ENCODE data around the gene TMEM26. TPM values are rescaled to one million over a fixed set of nuclear protein-coding genes. Genes with fewer than 3 reads are reported as not detected.

The TMEM26 gene
- total and polyA plus RNA-seq, 8 donors: 0.03 to 7.0 (median 0.15) TPM; not detected in 3

GRCh38 chr10:61439058-61439609, 14.0 kb downstream of the TMEM26 start:
- no peaks in the 10 kb centered on the region for H3K36me3 ChIP-seq
- no peak overlapping the region for H3K27ac ChIP-seq
- TF ChIP-seq EP300 (IDR thresholded peaks at IDR 0.05) (no peak), POLR2A (IDR thresholded peaks at IDR 0.05) (no peak), POLR2AphosphoS5 (IDR thresholded peaks at IDR 0.05) (no peak), CTCF (IDR thresholded peaks at IDR 0.05) (no peak)
- intact Hi-C loops (cut with DNase I; ENCODE audit: low total_unique reads): no loop called here
- H3K4me1 ChIP-seq: no peaks in the 10 kb centered on the region
- no peak for DNase-seq
- H3K27me3 ChIP-seq: no peaks in the 10 kb centered on the region
- no peaks in the 10 kb centered on the region for H3K9me3 ChIP-seq
- H3K4me3 ChIP-seq: no peak overlapping the region
- WGBS, 5 donors: 56 to 69% (median 61%) methylated on average over 4 of the region's 4 CpGs

GRCh38 chr10:61438141-61438988, 14.8 kb downstream of the TMEM26 start:
- Histone ChIP-seq H3K27me3 (no peaks in the 10 kb centered on the region), H3K27ac (no peak overlapping the region), H3K36me3 (no peaks in the 10 kb centered on the region), H3K4me3 (no peak overlapping the region), H3K9me3 (no peaks in the 10 kb centered on the region), H3K4me1 (no peaks in the 10 kb centered on the region)
- TF ChIP-seq CTCF (IDR thresholded peaks at IDR 0.05): no peak
- TF ChIP-seq POLR2A (IDR thresholded peaks at IDR 0.05): no peak
- no peak for TF ChIP-seq EP300 (IDR thresholded peaks at IDR 0.05)
- TF ChIP-seq POLR2AphosphoS5 (IDR thresholded peaks at IDR 0.05): no peak
- intact Hi-C loops (cut with DNase I; ENCODE audit: low total_unique reads): no loop called here
- WGBS, 5 donors: 33 to 48% (median 36%) methylated on average over 2 of the region's 2 CpGs
- DNase-seq: peak in 1 of 2 donors; percentile 4

- intact Hi-C loops (cut with DNase I; ENCODE audit: low total_unique reads): no loop called here
- Histone ChIP-seq H3K27ac (no peak overlapping the region), H3K36me3 (no peaks in the 10 kb centered on the region), H3K4me1 (no peaks in the 10 kb centered on the region), H3K27me3 (no peaks in the 10 kb centered on the region), H3K4me3 (no peak overlapping the region), H3K9me3 (peaks cover 6 to 44% (median 27%) of the 10 kb centered on the region in 4 donors)
- no peak for DNase-seq
- WGBS, 5 donors: 63 to 84% (median 80%) methylated on average over 1 of the region's 1 CpG
- no peak for TF ChIP-seq CTCF (IDR thresholded peaks at IDR 0.05)
- no peak for TF ChIP-seq POLR2AphosphoS5 (IDR thresholded peaks at IDR 0.05)
- TF ChIP-seq EP300 (IDR thresholded peaks at IDR 0.05): no peak
- no peak for TF ChIP-seq POLR2A (IDR thresholded peaks at IDR 0.05)
Observed at GRCh38 chr10:61423178-61423577, 30.0 kb downstream of the TMEM26 start.

- Histone ChIP-seq H3K9me3 (peaks cover 0 to 18% (median 12%) of the 10 kb centered on the region in 4 donors), H3K4me1 (no peaks in the 10 kb centered on the region), H3K27me3 (no peaks in the 10 kb centered on the region), H3K36me3 (no peaks in the 10 kb centered on the region), H3K27ac (no peak overlapping the region), H3K4me3 (no peak overlapping the region)
- TF ChIP-seq CTCF (IDR thresholded peaks at IDR 0.05): no peak
- TF ChIP-seq POLR2AphosphoS5 (IDR thresholded peaks at IDR 0.05): no peak
- TF ChIP-seq EP300 (IDR thresholded peaks at IDR 0.05): no peak
- TF ChIP-seq POLR2A (IDR thresholded peaks at IDR 0.05): no peak
- WGBS, 5 donors: 62 to 78% (median 71%) methylated on average over 2 of the region's 2 CpGs
- DNase-seq: no peak
- intact Hi-C loops (cut with DNase I; ENCODE audit: low total_unique reads): no loop called here
Observed at GRCh38 chr10:61417661-61418060, 35.5 kb downstream of the TMEM26 start.

Measured in stomach (tissue), 9 donors.